K562 treated with DMSO at 1 percent for 48 hours (cell line): ENCODE results near the gene RNF180. TPM values are rescaled to one million over a fixed set of nuclear protein-coding genes. Genes with fewer than 3 reads are reported as not detected.

Experiments used
- total RNA-seq: library from RNA; unstranded; fragments of 300-600 nt; gene quantifications from 2 replicates; pipeline ENCODE4 v1.2.3, GENCODE V29; 2022; ENCODE audit warnings: low replicate concordance; ENCODE audit errors: extremely low read depth

The RNF180 gene, protein sequence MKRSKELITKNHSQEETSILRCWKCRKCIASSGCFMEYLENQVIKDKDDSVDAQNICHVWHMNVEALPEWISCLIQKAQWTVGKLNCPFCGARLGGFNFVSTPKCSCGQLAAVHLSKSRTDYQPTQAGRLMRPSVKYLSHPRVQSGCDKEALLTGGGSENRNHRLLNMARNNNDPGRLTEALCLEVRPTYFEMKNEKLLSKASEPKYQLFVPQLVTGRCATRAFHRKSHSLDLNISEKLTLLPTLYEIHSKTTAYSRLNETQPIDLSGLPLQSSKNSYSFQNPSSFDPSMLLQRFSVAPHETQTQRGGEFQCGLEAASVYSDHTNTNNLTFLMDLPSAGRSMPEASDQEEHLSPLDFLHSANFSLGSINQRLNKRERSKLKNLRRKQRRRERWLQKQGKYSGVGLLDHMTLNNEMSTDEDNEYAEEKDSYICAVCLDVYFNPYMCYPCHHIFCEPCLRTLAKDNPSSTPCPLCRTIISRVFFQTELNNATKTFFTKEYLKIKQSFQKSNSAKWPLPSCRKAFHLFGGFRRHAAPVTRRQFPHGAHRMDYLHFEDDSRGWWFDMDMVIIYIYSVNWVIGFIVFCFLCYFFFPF
- not detected in 2 replicates for total RNA-seq

DNA sequence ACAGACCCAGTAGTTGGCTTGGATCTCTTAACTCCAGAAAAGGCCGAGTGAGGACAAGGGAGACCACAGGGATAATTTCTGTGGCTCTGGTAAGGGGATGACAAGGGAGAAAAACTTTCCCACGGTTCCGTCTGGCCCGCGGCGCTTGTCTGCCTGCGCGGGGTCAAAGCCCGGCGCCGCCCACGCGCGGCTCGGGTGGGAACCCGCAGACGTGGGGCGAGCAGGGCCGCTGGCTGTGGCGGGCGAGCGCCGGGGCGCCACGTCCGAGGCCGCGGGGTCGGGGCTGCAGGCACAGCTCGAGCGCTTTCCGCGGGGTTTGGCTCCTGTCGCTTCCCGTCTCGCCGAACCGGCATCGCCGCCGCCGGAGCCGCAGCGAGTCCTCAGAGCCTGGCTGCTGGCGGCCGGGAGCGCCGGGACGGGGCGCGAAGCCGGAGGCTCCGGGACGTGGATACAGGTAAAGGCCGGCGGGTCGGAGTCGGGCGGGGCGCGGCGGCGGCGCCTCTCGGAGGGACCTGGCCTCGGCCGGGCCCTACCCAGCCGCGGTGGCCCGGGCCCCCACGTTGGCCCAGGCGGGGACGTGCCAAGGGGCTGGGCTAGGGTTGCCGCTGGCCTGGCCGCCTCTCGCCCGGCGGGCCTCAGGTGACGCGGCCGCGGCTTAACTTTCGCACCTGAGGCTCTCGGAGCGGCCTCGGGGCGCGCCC lies at the start of gene RNF180:
Gene RNF180, plus strand, starts transcription at position 344 of the 701 bp plus-strand sequence. CDS start 34,965 bp downstream, outside the sequence.

Other genes starting within 250 kb of the RNF180 start
- not detected in 2 replicates for gene HTR1A, start 203.4 kb upstream of the RNF180 start, total RNA-seq